ENCODE data around the gene MYO1G.

DNA sequence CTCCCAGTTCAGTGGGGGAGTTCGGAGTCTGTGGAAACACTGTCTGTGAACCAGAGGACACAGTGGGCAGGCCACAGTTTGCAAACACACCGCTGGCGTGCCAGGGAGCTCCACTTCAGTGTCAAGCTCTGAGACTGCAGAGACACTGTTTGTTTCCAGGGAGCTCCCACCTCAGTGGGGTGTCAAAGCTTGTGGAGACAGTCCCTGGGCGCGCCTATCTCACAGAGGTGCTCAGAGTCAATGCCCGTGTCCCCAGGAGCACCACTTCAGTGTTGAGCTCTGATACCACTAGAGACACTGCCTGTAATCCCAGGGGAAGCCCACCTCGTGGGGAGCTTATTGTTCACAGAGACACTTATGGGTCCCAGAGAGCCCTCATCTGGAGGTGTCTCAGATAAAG, 4.3 kb downstream of the MYO1G start:
- TF ChIP-seq, protein P1, sequence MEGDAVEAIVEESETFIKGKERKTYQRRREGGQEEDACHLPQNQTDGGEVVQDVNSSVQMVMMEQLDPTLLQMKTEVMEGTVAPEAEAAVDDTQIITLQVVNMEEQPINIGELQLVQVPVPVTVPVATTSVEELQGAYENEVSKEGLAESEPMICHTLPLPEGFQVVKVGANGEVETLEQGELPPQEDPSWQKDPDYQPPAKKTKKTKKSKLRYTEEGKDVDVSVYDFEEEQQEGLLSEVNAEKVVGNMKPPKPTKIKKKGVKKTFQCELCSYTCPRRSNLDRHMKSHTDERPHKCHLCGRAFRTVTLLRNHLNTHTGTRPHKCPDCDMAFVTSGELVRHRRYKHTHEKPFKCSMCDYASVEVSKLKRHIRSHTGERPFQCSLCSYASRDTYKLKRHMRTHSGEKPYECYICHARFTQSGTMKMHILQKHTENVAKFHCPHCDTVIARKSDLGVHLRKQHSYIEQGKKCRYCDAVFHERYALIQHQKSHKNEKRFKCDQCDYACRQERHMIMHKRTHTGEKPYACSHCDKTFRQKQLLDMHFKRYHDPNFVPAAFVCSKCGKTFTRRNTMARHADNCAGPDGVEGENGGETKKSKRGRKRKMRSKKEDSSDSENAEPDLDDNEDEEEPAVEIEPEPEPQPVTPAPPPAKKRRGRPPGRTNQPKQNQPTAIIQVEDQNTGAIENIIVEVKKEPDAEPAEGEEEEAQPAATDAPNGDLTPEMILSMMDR (IDR thresholded peaks at IDR 0.05), result no peak
- TF ChIP-seq POLR2A (IDR thresholded peaks at IDR 0.05), result no peak

All from ovary (tissue), 3 donors.